H1 (cell line): ENCODE measurements around the gene SPEF2. TPM values are rescaled to one million over a fixed set of nuclear protein-coding genes. Genes with fewer than 3 reads are reported as not detected.

Experiments used
- CTCF ChIA-PET: fragments of 300-600 bp; sonication (Branson Sonifier 250); formaldehyde crosslinking; loops from one replicate; lab custom pipeline; 2021; ENCODE audit not compliant: partially characterized antibody; lab: Charles Lee
- POLR2A ChIA-PET: fragments of 300-600 bp; sonication (Branson Sonifier 250); formaldehyde crosslinking; loops from one replicate; lab custom pipeline; 2021; ENCODE audit warnings: inconsistent platforms; ENCODE audit not compliant: partially characterized antibody; lab: Charles Lee
- DNase-seq, 2 experiments: peaks; one replicate each; pipeline versions ENCODE4 v3.0.0 to v3.0.0-alpha.2; 2010 to 2022; ENCODE audit warnings: low spot score in 2 of 2, low read depth in 1 of 2, mixed read lengths in 1 of 2
- FAIRE-seq: peaks from 2 replicates; lab custom pipeline; 2011; peaks lifted over from hg19 to GRCh38; lab: Jason Lieb, UNC
- H2AFZ ChIP-seq: 2 replicates; pipeline ENCODE4 v1.8.1; 2012; ENCODE audit warnings: low read length, inconsistent platforms
- H2AK5ac ChIP-seq: 2 replicates; pipeline ENCODE4 v1.6.1; 2013; ENCODE audit warnings: low read depth, low read length
- H2BK120ac ChIP-seq: replicated peaks from 2 replicates; pipeline ENCODE3; 2013; ENCODE audit warnings: low read depth, low read length, inconsistent platforms
- H2BK12ac ChIP-seq: 2 replicates; pipeline ENCODE4 v1.6.1; 2013; ENCODE audit warnings: low read depth, low read length
- H2BK15ac ChIP-seq: 2 replicates; pipeline ENCODE4 v1.6.1; 2013; ENCODE audit warnings: low read length
- H2BK20ac ChIP-seq: 2 replicates; pipeline ENCODE4 v1.6.1; 2013; ENCODE audit warnings: low read length
- H2BK5ac ChIP-seq: 2 replicates; pipeline ENCODE4 v1.6.1; 2013; ENCODE audit warnings: low read depth, low read length
- H3K14ac ChIP-seq: 2 replicates; pipeline ENCODE4 v1.6.1; 2013; ENCODE audit warnings: inconsistent platforms; ENCODE audit not compliant: insufficient read length
- H3K18ac ChIP-seq: 2 replicates; pipeline ENCODE4 v1.6.1; 2013; ENCODE audit warnings: low read length; ENCODE audit errors: extremely low read depth
- H3K23ac ChIP-seq: 2 replicates; pipeline ENCODE4 v1.6.1; 2013; ENCODE audit warnings: inconsistent platforms; ENCODE audit not compliant: insufficient read length
- H3K23me2 ChIP-seq: 2 replicates; pipeline ENCODE4 v1.6.1; 2013; ENCODE audit warnings: low read depth, low read length
- H3K27ac ChIP-seq: 2 replicates; pipeline ENCODE4 v1.6.1; 2011; ENCODE audit warnings: low read depth, low read length, inconsistent platforms
- H3K27me3 ChIP-seq, 4 experiments: replicated peaks in 1 of 4; 1 replicate in 1 of 4; 2 replicates in 3 of 4; pipeline versions ENCODE4 v1.6.1 to v1.8.1; 2011 to 2013; ENCODE audit warnings: low read length in 3 of 4, mild to moderate bottlenecking in 3 of 4, inconsistent platforms in 2 of 4, mixed read lengths in 2 of 4, moderate library complexity in 1 of 4; ENCODE audit not compliant: control insufficient read depth in 3 of 4, insufficient read depth in 3 of 4; ENCODE audit errors: extremely low read depth in 1 of 4
- H3K36me3 ChIP-seq, 4 experiments: 2 replicates each; pipeline versions ENCODE4 v1.6.1 to v1.8.1; 2011 to 2013; ENCODE audit warnings: mild to moderate bottlenecking in 4 of 4, low read length in 3 of 4, moderate library complexity in 2 of 4, control low read depth in 1 of 4, inconsistent platforms in 1 of 4; ENCODE audit not compliant: insufficient read depth in 4 of 4, control insufficient read depth in 2 of 4
- H3K4ac ChIP-seq: replicated peaks from 2 replicates; pipeline ENCODE3; 2013; ENCODE audit warnings: low read length, low read depth, mixed read lengths, inconsistent platforms; ENCODE audit not compliant: insufficient read length
- H3K4me1 ChIP-seq, 4 experiments: replicated peaks in 1 of 4; 1 replicate in 1 of 4; 2 replicates in 3 of 4; pipeline versions ENCODE4 v1.6.1 to v1.8.1; 2011 to 2013; ENCODE audit warnings: low read length in 3 of 4, inconsistent platforms in 2 of 4, mixed read lengths in 1 of 4; ENCODE audit not compliant: insufficient read depth in 4 of 4, control insufficient read depth in 3 of 4
- H3K4me2 ChIP-seq, 2 experiments: 2 replicates each; pipeline versions ENCODE4 v1.6.1 to v1.8.1; 2011 to 2013; ENCODE audit warnings: low read depth in 2 of 2, low read length in 2 of 2, control low read depth in 1 of 2, inconsistent platforms in 1 of 2, mild to moderate bottlenecking in 1 of 2; ENCODE audit not compliant: insufficient read depth in 1 of 2
- H3K4me3 ChIP-seq, 4 experiments: fragments of 200-600, 300-600 bp in 1 of 4; sonication (generic), shearing (Covaris generic), sonication (Bioruptor Twin) in 1 of 4; 2 replicates each; pipeline versions ENCODE4 v1.5.1 to v1.8.1; 2011 to 2016; ENCODE audit warnings: low read length in 4 of 4, low read depth in 3 of 4, control low read depth in 2 of 4, inconsistent platforms in 2 of 4, mild to moderate bottlenecking in 2 of 4, mixed read lengths in 1 of 4, moderate library complexity in 1 of 4; ENCODE audit not compliant: insufficient read depth in 2 of 4; ENCODE audit errors: extremely low read depth in 1 of 4
- H3K56ac ChIP-seq: replicated peaks from 2 replicates; pipeline ENCODE3; 2013; ENCODE audit warnings: low read depth, mild to moderate bottlenecking, mixed read lengths, low read length, inconsistent platforms; ENCODE audit not compliant: insufficient read length
- H3K79me1 ChIP-seq: 2 replicates; pipeline ENCODE4 v1.6.1; 2013; ENCODE audit warnings: low read depth, low read length, control low read depth
- H3K79me2 ChIP-seq, 2 experiments: 2 replicates each; pipeline versions ENCODE4 v1.6.1 to v1.8.1; 2012 to 2013; ENCODE audit warnings: low read length in 2 of 2, mild to moderate bottlenecking in 2 of 2, inconsistent platforms in 1 of 2; ENCODE audit not compliant: insufficient read depth in 2 of 2, control insufficient read depth in 1 of 2
- H3K9ac ChIP-seq, 4 experiments: replicated peaks in 1 of 4; 1 replicate in 1 of 4; 2 replicates in 3 of 4; pipeline versions ENCODE4 v1.6.1 to v1.8.1; 2011 to 2013; ENCODE audit warnings: low read depth in 3 of 4, low read length in 3 of 4, control low read depth in 2 of 4, mild to moderate bottlenecking in 2 of 4, moderate library complexity in 2 of 4, inconsistent platforms in 1 of 4; ENCODE audit errors: extremely low read depth in 1 of 4
- H3K9me3 ChIP-seq, 2 experiments: 2 replicates each; pipeline versions ENCODE4 v1.6.1 to v1.8.1; 2012 to 2013; ENCODE audit warnings: mild to moderate bottlenecking in 2 of 2, moderate library complexity in 2 of 2, control low read depth in 1 of 2, inconsistent platforms in 1 of 2, low read depth in 1 of 2, low read length in 1 of 2, mixed read lengths in 1 of 2; ENCODE audit not compliant: insufficient read depth in 2 of 2
- H4K20me1 ChIP-seq, 2 experiments: replicated peaks in 1 of 2; 2 replicates each; pipeline versions ENCODE3 to v1.8.1; 2011 to 2013; ENCODE audit warnings: inconsistent platforms in 2 of 2, low read length in 2 of 2, mild to moderate bottlenecking in 1 of 2; ENCODE audit not compliant: insufficient read depth in 2 of 2, control insufficient read depth in 1 of 2
- H4K5ac ChIP-seq: 2 replicates; pipeline ENCODE4 v1.6.1; 2013; ENCODE audit warnings: low read length, low read depth, mixed read lengths, inconsistent platforms; ENCODE audit not compliant: insufficient read length
- H4K8ac ChIP-seq: 2 replicates; pipeline ENCODE4 v1.8.0; 2013; ENCODE audit warnings: mild to moderate bottlenecking, moderate library complexity, low read length, inconsistent platforms; ENCODE audit not compliant: insufficient read depth; ENCODE audit errors: extremely low read depth
- H4K91ac ChIP-seq: replicated peaks from 2 replicates; pipeline ENCODE3; 2013; ENCODE audit warnings: low read length, mixed read lengths, inconsistent platforms; ENCODE audit not compliant: insufficient read length
- EZH2 ChIP-seq: fragments of 200-600 bp; sonication (generic); IDR thresholded peaks from 2 replicates; pipeline ENCODE4 v1.7.1; 2012; ENCODE audit warnings: low read depth, mild to moderate bottlenecking, moderate library complexity, low read length, inconsistent platforms; ENCODE audit not compliant: severe bottlenecking
- GTF2F1 ChIP-seq: IDR thresholded peaks from 2 replicates; pipeline ENCODE4 v1.6.1; 2012; ENCODE audit warnings: low read depth, low read length, improper control_type of control experiment, borderline replicate concordance
- polyA plus RNA-seq, 7 experiments: library from polyadenylated mRNA; depleted of rRNA in 3 of 7; stranded (reverse) in 5 of 7; unstranded in 2 of 7; fragments of >200 nt in 5 of 7; fragments of 200-250 nt in 2 of 7; gene quantifications; 1 replicate in 5 of 7; 2 replicates in 1 of 7; 4 replicates in 1 of 7; pipeline versions ENCODE4 v1.2.1 to v1.2.3, GENCODE V29; 2011 to 2013; ENCODE audit warnings: missing spikeins in 2 of 7, mixed read lengths in 2 of 7
- total RNA-seq: library from RNA; stranded (reverse); fragmentation: NEBNext Ultra II Directional; extraction: Animal tissue kit (Norgen Biotek cat#: 25700); gene quantifications from 2 replicates; pipeline ENCODE4 v1.2.1, GENCODE V29; 2021

SPEF2 gene
- total and polyA plus RNA-seq, 2 of the 8 experiments (the other 6 are each of a cell fraction or from before 2014, with no cell fraction given) = 0.14 to 0.73 TPM

- Histone ChIP-seq H3K36me3 (no peaks in the 10 kb centered on the region), H3K4me1 (peaks cover 0 to 6% (median 2%) of the 10 kb centered on the region in 4 experiments; a peak in 2 of 7 replicates), H4K91ac (no peak overlapping the region), H3K79me1 (no peaks in the 10 kb centered on the region), H3K27me3 (no peaks in the 10 kb centered on the region), H3K79me2 (no peaks in the 10 kb centered on the region), H2BK15ac (no peak overlapping the region), H3K23me2 (no peaks in the 10 kb centered on the region), H3K4ac (no peak overlapping the region), H3K27ac (no peak overlapping the region), H4K8ac (no peak overlapping the region), H3K56ac (no peak overlapping the region), H2BK20ac (no peak overlapping the region), H4K20me1 (peaks cover 0 to 2% of the 10 kb centered on the region in 2 experiments), H3K9ac (no peak overlapping the region), H2AFZ (no peak overlapping the region), H3K18ac (no peak overlapping the region), H3K9me3 (no peaks in the 10 kb centered on the region), H3K4me2 (no peak overlapping the region), H2BK120ac (no peak overlapping the region), H2BK12ac (no peak overlapping the region), H2AK5ac (no peak overlapping the region), H2BK5ac (no peak overlapping the region), H4K5ac (no peak overlapping the region), H3K4me3 (no peak overlapping the region), H3K14ac (no peak overlapping the region), H3K23ac (no peak overlapping the region)
- DNase-seq (no peak), FAIRE-seq (no peak)
- TF ChIP-seq EZH2 (no peak), GTF2F1 (no peak)
- ChIA-PET CTCF (interaction anchor here (0.9 kb wide), 1 partner anchor 15 kb away, joined by 3 read pairs; no protein-coding TSS in a partner anchor), POLR2A (no interaction called here)
These were observed 181.5 kb downstream of the SPEF2 start for GRCh38 chr5:35799181-35799580.
